Measurements from ENCODE around the gene ACAA2.
"Not testable (repeated sequence)": the region's sequence is repeated elsewhere in the genome, so short reads cannot be mapped to it uniquely, and the experiment has no call there.

ACAA2 gene

GRCh38 chr18:49813069-49813318 is 339 bp downstream of the ACAA2 start:
- no peak for DNase-seq (ENCODE audit: low read depth in 1 of 2, low spot score in 1 of 2)

DNA sequence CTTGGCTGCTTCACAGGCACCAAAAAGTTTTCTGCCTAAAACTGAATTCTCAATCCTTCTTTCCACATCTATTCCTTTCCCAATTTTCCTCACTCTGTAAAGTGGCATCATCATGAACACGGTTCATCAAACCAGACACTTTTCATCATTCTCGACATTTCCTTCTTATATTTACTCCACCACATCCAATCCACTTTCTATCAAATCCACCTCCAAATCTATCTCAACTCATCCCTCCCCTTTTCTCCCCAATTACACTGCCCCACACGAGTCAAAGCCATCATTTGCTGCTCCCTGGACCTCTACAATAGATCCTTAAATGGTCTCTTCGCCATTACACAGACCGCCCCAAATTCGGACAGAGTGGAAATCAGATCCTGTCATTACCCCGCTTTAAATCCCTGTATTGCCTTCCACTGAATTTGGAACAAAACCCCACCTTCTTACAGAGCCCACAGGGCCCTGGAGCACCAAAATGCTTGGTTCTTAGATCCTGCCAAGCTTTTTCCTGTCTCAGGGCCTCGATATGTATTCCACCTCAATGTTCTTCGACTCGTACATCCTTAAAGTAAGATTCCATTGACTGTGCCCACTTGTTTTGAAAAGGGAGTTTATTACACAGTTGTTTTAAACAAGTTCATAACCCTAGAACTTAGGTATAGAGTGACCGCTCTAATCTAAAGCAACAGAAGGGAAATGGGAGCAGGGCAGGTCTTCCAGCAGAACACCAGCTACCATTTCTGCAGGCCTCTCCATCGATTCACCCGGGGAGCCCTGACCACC is 856 bp downstream of the ACAA2 start:
- DNase-seq (ENCODE audit: low read depth in 1 of 2, low spot score in 1 of 2): no peak

GRCh38 chr18:49811151-49811938 is 2.0 kb downstream of the ACAA2 start:
- DNase-seq (ENCODE audit: low read depth in 1 of 2, low spot score in 1 of 2): no peak

DNA sequence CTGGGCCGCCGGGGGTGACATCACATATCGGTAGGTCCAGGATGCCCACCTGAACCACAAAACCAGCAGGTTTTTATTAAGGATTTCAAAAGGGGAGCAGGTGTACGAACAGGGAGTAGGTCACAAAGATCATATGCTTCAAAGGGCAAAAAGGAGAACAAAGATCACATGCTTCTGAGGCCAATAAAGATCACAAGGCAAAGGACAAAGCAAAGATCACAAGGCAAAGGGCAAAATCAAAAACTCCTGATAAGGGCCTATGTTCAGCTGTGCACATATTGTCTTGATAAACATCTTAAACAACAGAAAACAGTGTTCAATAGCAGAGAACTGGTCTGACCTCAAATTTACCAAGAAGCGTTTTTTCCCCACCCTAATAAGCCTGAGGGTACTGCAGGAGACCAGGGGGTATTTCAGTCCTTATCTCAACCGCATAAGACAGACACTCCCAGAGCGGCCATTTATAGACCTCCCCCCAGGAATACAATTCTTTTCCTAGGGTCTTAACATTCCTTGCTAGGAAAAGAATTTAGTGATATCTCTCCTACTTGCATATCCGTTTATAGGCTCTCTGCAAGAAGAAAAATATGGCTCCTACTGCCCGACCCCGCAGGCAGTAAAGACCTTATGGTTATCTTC is 4.7 kb downstream of the ACAA2 start:
- DNase-seq (ENCODE audit: low read depth in 1 of 2, low spot score in 1 of 2): not testable (repeated sequence)

- DNase-seq (ENCODE audit: low read depth in 1 of 2, low spot score in 1 of 2): no peak
These were observed 9.2 kb downstream of the ACAA2 start for GRCh38 chr18:49804096-49804495.

DNA sequence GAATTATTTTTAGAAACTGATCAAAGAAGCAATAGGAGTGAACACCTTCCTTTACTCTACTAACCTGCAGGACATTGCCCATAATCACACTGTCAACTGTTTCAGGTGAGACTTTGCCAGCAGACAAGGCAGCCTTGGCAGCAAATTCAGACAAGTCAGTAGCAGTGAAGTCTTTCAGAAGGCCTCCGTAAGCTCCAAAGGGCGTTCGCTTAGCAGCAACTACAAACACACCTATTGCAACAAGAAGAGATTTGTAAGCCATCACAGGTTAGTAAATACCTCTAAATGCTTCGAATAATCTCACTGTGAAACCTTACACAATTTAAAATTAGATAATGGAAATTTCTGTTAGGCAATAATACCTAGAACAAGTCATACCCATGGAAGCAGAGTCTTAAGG is 10.7 kb downstream of the ACAA2 start:
- no peak for DNase-seq (ENCODE audit: low read depth in 1 of 2, low spot score in 1 of 2)

- not testable (repeated sequence) for DNase-seq (ENCODE audit: low read depth in 1 of 2, low spot score in 1 of 2)
These were observed 12.8 kb downstream of the ACAA2 start for GRCh38 chr18:49800491-49800890.

- not testable (repeated sequence) for DNase-seq (ENCODE audit: low read depth in 1 of 2, low spot score in 1 of 2)
These were observed 13.5 kb downstream of the ACAA2 start for GRCh38 chr18:49799806-49800205.

- DNase-seq (ENCODE audit: low read depth in 1 of 2, low spot score in 1 of 2): no peak
These were observed 15.3 kb downstream of the ACAA2 start for GRCh38 chr18:49798001-49798400.

- DNase-seq (ENCODE audit: low read depth in 1 of 2, low spot score in 1 of 2): no peak
These were observed 17.5 kb downstream of the ACAA2 start for GRCh38 chr18:49795612-49796552.

DNA sequence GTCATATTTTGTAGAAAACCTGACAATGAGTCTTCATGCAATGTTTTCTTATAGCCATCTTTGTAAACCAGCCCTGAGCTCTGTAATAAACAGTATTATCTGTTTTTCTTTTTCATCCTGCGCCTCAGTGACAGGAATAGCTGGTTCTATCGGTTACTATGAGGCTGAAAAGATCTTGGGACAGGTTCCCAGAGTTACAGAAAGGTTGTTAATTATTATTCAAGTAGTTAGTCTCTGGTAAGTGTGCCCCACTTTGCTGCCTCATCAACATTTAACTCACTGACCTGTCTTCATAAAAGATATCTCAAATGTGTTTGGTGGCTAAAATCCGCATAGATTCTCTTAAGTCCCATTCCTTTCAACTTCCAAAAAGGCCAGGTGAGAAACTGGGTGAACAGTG is 18.6 kb downstream of the ACAA2 start:
- DNase-seq (ENCODE audit: low read depth in 1 of 2, low spot score in 1 of 2): no peak

DNA sequence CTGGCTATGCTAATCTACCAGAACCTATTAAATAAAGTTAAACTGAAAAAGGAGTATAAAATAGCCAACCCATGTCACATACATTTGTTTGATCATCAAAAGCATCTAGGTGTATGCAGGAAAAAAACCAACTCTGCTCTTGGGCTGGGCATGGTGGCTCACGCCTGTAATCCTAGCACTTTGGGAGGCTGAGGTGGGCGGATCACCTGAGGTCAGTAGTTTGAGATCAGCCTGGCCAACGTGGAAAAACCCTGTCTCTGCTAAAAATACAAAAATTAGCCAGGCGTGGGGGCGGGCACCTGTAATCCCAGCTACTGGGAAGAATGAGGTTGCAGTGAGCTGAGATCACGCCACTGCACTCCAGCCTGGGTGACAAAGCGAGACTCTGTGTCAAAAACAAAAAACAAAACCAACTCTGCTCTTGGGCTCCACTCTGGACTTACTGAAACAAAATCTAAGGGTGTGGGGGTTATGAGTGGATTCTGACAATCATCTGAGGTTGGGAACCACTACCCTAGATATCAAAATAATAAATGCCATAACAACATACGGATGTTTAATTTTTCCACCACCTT is 23.7 kb downstream of the ACAA2 start:
- DNase-seq (ENCODE audit: low read depth in 1 of 2, low spot score in 1 of 2): not testable (repeated sequence)

DNA sequence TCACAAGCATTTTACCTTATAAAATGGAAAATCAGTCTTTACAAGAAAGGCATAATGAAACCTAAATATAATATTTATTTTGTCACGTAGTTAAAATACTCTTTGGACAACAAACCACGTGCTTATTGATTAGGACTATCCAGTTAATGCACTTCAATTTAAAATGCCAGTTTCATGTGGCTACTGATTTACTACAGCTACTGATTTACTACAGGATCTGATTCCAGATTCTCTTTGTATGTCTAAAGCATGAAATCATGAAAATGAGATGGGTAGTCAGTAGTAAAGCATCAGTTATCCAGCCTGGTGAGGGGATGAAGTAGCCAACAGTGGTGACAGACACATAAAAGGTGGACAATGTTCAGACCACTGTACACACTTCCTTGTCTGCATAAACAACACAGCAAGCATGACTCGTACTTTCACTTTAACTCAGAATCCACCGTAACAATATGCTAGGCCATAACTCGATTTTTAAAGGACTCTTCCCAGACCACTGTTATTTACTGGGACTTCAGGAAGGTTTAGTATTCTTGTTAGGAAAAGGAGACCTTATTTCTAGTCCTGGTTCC is 24.9 kb downstream of the ACAA2 start:
- no peak for DNase-seq (ENCODE audit: low read depth in 1 of 2, low spot score in 1 of 2)

DNA sequence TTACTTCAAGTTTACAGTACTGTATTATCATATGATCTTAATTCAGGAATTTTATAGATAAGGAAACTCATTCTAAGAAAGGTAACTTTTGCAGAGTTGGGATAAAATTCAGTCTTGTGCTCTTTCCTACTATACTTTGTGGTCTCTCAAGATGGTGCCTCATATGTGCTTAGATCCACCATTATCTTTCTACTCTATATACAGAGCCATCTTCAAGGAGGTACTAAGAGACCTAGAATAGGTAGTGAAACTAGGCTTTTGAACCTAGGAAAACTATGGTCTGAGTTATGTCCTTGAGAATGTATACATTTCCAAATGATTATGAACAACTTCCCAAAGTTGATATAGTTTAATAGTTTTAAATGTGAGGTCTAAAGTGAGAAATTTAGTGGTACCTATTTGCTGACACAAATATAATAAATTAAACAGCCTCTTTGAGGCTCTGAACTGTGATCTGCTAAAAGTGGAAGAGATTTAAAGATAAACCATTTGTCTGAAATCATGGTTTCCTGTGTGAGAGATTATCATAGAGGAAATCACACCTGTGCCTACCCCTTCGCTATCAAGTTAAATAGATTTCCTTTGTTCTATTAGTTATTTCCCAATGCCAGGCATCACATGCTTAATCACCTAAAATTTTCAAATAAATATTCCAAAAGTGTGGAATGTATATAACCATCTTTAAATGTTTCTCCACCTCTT is 27.2 kb downstream of the ACAA2 start:
- DNase-seq (ENCODE audit: low read depth in 1 of 2, low spot score in 1 of 2): no peak

DNA sequence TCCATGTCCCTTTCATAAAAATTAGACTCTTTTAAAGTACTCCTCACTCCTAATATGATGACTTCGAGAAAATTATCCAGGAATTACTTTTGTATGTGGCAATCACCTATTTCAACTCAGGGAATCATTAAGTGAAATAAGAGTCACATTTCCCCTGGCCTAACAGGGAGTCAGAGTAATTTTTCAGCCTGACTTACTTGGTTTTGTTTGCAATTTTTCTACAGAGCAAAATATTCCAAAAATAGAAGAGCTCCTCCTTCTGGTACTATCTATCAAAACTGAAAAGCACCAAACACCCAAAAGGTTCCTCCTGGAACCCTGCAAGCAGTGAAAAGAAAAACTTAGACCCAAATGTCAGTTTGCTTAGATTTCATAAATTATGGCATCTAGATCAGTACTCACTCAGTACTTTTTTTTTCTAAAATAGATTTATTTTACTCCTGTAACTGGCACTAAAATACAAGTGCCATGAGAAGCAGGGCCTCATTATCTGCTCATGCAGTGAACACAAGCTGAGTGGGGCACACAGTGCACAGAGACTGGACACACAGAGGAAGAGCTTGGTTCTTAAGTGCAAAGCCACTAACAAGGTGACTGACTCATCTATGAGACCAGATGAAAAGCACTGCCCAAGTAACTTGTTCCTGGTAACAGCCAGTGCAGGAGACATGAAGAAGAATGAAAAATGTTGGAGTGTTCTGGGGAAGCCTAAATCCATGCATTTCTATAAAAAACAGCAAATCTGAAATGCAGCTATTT is 28.7 kb downstream of the ACAA2 start:
- no peak for DNase-seq (ENCODE audit: low read depth in 1 of 2, low spot score in 1 of 2)

DNA sequence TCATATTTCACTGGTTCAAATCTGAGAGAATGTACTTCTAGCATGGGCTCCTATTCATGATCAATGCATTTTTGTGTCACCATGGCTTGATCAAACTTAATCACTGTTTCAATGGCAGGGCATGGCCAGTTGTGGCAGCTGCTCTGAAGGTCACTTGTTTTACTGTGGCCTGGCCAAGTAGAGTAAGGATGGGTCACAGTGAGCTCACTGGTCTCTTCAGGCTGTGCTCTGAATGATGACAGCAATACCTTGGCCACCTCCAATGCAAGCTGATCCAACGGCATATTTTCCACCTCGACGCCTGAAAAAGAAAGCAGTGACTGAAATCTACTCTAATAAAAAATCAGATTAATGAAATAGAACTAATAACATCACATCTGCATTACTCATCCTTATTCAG is 29.7 kb downstream of the ACAA2 start:
- DNase-seq (ENCODE audit: low read depth in 1 of 2, low spot score in 1 of 2): not testable (repeated sequence)

GRCh38 chr18:49778826-49779465 is 34.4 kb downstream of the ACAA2 start:
- DNase-seq (ENCODE audit: low read depth in 1 of 2, low spot score in 1 of 2): no peak

DNA sequence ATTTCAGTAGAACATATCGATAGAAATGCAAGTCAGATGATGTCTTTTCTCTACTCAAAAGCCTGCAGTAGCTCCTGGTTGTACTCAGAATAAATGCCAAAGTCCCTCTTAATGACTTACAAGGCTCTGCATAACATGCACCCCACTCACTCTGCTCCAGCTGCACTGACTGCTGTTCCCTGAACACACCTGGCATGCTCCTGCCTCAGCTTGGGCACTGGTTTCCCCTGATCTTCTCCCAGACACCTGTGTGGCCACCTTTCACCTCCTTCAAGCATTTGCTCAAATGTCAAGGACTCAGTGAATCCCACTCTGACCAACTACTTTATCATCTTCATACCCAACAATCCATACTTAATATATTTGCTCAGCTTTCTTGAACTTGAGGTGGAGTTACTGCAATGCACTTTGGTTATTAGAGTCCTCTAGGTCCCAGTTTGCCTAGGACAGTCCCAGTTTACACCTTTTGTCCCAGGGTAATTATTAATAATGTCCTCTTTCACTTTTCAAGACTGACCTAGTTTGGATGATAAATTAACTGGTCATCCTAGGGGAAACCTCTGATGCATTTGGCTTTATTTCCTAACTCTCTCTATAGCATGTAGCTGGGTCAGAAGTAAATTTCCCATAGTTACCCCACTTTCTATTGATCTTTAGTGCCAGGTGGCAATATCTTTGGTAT is 44.1 kb downstream of the ACAA2 start:
- no peak for DNase-seq (ENCODE audit: low read depth in 1 of 2, low spot score in 1 of 2)

All from activated CD4-positive, alpha-beta T cell treated with anti-CD3 and anti-CD28 coated beads, Interleukin-2, amount 50 U/mL, for 24 hours (primary cell).